OCI-LY1 (cell line): ENCODE data around the gene FIGLA.

ENCODE experiments used
- EZH2 ChIP-seq: fragments of 200-600 bp; sonication (generic), shearing (Covaris generic); IDR thresholded peaks from 2 replicates; pipeline ENCODE4 v1.8.0; 2017; ENCODE audit warnings: borderline replicate concordance, mixed run types, mild to moderate bottlenecking, antibody characterized with exemption, low read length, moderate library complexity, mixed read lengths
- TF ChIP-seq, protein P1 (sequence below): fragments of 200-600 bp; sonication (generic), shearing (Covaris generic); IDR thresholded peaks from 2 replicates; pipeline ENCODE4 v1.5.1; 2017; ENCODE audit warnings: mild to moderate bottlenecking, antibody characterized with exemption, low read length, moderate library complexity, mixed read lengths

DNA sequence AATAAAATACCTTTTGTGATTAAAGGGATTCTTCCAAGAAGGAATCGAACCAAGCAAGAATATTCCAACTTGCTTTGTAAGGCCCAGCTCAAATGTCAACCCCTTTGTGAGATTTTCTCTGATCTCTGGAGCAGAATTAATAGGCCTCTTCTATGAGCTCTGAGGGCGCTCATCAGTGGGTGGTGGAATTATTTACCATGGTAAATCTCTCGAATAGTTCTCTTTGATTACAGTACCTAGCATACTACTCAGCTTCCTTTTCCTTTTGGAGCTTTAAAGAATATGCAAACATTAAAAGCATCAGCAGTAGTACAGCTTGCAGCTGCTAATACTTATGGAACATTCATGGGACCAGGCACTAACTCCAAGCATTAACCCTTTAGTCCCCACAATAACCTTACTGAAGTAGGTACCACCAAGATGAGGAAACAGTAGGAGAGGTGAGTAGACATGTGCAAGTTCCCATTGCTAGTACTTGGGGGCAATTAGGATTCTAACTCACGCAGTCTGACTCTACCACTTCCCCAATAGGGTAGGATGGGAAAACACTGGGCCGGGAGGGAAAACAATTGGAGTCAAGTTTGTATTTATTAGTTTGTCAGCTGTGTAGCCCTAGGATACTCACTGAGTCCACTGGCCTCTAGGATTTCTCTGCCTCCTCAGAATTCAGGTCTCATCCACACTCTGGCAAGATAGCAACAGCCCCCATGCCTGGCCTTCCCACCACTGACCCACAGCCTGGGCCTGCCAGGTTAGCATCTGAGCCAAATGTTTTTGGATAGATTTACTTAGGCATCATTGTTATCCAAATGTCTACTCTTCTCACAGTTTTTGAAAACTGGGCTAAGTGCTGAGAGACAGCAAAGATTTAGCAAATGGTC lies 44.1 kb downstream of the FIGLA start:
- TF ChIP-seq, protein P1, sequence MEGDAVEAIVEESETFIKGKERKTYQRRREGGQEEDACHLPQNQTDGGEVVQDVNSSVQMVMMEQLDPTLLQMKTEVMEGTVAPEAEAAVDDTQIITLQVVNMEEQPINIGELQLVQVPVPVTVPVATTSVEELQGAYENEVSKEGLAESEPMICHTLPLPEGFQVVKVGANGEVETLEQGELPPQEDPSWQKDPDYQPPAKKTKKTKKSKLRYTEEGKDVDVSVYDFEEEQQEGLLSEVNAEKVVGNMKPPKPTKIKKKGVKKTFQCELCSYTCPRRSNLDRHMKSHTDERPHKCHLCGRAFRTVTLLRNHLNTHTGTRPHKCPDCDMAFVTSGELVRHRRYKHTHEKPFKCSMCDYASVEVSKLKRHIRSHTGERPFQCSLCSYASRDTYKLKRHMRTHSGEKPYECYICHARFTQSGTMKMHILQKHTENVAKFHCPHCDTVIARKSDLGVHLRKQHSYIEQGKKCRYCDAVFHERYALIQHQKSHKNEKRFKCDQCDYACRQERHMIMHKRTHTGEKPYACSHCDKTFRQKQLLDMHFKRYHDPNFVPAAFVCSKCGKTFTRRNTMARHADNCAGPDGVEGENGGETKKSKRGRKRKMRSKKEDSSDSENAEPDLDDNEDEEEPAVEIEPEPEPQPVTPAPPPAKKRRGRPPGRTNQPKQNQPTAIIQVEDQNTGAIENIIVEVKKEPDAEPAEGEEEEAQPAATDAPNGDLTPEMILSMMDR = no peak
- no peak for TF ChIP-seq EZH2
